Left ventricle myocardium inferior (tissue), 1 donor: ENCODE data around the gene TBRG4. TPM values are rescaled to one million over a fixed set of nuclear protein-coding genes. Genes with fewer than 3 reads are reported as not detected.

Source experiments
- DNase-seq: peaks from one replicate; pipeline ENCODE4 v3.0.0-alpha.2; 2020
- H3K27ac ChIP-seq: fragments of 200-600 bp; replicated peaks from 2 replicates; pipeline ENCODE4 v1.8.0; 2021
- H3K27me3 ChIP-seq: fragments of 200-600 bp; 2 replicates; pipeline ENCODE4 v1.8.0; 2021; ENCODE audit warnings: low read depth
- H3K36me3 ChIP-seq: fragments of 200-600 bp; 2 replicates; pipeline ENCODE4 v1.8.0; 2021
- H3K4me1 ChIP-seq: fragments of 200-600 bp; 2 replicates; pipeline ENCODE4 v1.8.0; 2021
- H3K4me3 ChIP-seq: fragments of 200-600 bp; 2 replicates; pipeline ENCODE4 v1.8.0; 2021; ENCODE audit warnings: mild to moderate bottlenecking, moderate library complexity
- H3K9me3 ChIP-seq: fragments of 200-600 bp; replicated peaks from 2 replicates; pipeline ENCODE4 v1.8.0; 2021
- intact Hi-C: fragments of 100-400 bp; cut with micrococcal nuclease; formaldehyde crosslinking; loops from one replicate; pipeline ENCODE4 v1.11.0; 2022
- total RNA-seq: library from RNA; stranded (reverse); fragmentation: NEBNext Ultra II Directional; extraction: Animal tissue kit (Norgen Biotek cat#: 25700); gene quantifications from one replicate; pipeline ENCODE4 v1.2.1, GENCODE V29; 2021
- TF ChIP-seq, protein P1 (sequence below): fragments of 200-600 bp; IDR thresholded peaks from 2 replicates; pipeline ENCODE4 v1.8.0; 2021; ENCODE audit warnings: antibody characterized with exemption, mild to moderate bottlenecking, borderline replicate concordance
- donor health status: DM: no; HTN: yes; CAD: no; lungs with severe emphysema.

Gene TBRG4
- total RNA-seq, 1 donor from 2014 or later: 79.3 TPM

DNA sequence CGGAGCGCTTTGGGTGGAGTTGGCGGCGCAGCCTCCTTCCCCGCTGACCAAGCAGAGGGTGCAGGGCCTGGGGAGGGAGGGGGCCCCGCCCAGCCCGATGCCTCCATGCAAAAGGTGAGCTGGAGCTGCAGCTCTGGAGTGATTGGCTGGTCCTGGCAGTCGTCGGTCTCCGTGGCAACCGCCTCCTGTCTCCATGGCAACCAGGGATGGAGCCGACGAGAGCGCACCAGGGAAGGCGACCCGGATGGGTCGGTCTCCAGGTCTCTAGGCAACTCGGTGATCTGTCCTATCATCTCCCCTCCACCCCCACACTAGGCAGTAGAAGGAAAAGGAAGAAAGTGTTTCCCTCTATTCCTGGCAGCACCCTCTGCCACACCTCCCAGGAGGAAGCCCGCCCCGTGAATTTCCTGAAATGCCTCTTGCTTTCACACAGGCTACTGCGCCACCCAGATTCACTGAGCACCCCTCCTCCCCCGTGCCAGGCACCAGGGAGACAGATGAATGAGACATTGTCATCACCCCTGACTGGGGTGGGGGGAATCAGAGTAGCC, 22.1 kb downstream of the TBRG4 start:
- DNase-seq: peak; percentile 56
- peaks cover 12% of the 10 kb centered on the region for H3K27me3 ChIP-seq
- intact Hi-C loops: no loop called here
- no peaks in the 10 kb centered on the region for H3K36me3 ChIP-seq
- peaks cover 14% of the 10 kb centered on the region for H3K4me1 ChIP-seq
- peaks cover 6% of the 10 kb centered on the region for H3K9me3 ChIP-seq
- H3K27ac ChIP-seq: peak overlapping the region; percentile 73
- H3K4me3 ChIP-seq: peak overlapping the region; percentile 78
- TF ChIP-seq, protein P1, sequence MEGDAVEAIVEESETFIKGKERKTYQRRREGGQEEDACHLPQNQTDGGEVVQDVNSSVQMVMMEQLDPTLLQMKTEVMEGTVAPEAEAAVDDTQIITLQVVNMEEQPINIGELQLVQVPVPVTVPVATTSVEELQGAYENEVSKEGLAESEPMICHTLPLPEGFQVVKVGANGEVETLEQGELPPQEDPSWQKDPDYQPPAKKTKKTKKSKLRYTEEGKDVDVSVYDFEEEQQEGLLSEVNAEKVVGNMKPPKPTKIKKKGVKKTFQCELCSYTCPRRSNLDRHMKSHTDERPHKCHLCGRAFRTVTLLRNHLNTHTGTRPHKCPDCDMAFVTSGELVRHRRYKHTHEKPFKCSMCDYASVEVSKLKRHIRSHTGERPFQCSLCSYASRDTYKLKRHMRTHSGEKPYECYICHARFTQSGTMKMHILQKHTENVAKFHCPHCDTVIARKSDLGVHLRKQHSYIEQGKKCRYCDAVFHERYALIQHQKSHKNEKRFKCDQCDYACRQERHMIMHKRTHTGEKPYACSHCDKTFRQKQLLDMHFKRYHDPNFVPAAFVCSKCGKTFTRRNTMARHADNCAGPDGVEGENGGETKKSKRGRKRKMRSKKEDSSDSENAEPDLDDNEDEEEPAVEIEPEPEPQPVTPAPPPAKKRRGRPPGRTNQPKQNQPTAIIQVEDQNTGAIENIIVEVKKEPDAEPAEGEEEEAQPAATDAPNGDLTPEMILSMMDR: no peak

GRCh38 chr7:45088821-45089340, 22.6 kb downstream of the TBRG4 start, which contains the start of gene NACAD:
TSS of gene NACAD (minus strand) at chr7:45088969. CDS start at chr7:45088894, 75 bp downstream.
- intact Hi-C loops: no loop called here
- DNase-seq: peak; percentile 53

GRCh38 chr7:45088146-45088701, 23.3 kb downstream of the TBRG4 start:
- Histone ChIP-seq H3K36me3 (no peaks in the 10 kb centered on the region), H3K9me3 (no peaks in the 10 kb centered on the region), H3K4me1 (peaks cover 14% of the 10 kb centered on the region), H3K27ac (peak overlapping the region; percentile 73), H3K27me3 (peaks cover 12% of the 10 kb centered on the region), H3K4me3 (peak overlapping the region; percentile 78)
- intact Hi-C loops: no loop called here
- TF ChIP-seq, protein P1: no peak
- DNase-seq: no peak

More at GRCh38 chr7:45088821-45089340, 22.6 kb downstream of the TBRG4 start, which contains the start of gene NACAD:
- H3K4me1 ChIP-seq: peaks cover 14% of the 10 kb centered on the region
- no peaks in the 10 kb centered on the region for H3K36me3 ChIP-seq
- TF ChIP-seq, protein P1: no peak
- H3K27me3 ChIP-seq: peaks cover 12% of the 10 kb centered on the region
- peak within 1 kb of the TSS; percentile 78 for H3K4me3 ChIP-seq
- peak within 1 kb of the TSS; percentile 73 for H3K27ac ChIP-seq
- H3K9me3 ChIP-seq: peaks cover under 1% of the 10 kb centered on the region

DNA sequence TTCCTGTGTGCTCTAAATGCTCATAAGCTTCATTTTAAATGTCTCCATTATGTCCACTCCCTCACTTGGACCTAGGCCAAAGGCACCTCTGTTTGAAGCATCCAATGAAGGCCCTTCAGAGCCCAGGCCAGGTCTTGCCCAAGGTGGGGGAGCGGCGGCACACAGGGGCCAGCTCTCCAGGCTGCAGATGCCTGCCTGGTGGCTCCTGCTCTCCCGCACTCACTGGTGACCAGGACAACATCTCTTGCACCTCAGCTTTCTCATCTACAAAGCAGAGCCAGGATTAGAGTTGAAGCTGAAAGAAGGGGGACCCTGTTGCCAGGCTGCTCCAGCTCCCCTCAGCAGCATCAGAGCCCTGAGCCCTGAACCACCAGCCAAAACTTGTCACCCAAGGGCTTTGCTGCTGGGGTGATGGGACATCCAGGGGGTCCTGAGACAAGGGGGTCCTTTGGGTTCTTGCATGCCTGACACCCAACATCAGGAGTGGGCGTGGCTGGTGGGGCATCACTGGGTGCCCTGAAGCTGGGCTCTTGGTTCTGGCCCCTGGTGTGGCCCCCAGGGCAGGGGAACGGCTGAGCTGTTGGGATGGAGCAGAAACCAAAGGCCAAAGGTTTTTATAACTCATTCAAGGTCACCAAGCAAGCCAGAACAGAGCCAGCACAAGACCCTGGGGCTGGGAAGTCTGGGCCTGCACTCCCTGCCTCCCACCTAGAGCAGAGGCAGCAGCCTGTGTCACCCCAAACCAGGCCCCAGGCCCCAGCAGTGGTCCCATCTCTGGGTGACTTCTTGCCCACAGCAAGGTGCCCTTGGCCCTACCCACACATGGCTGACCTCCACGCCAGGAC, 24.0 kb downstream of the TBRG4 start:
- Histone ChIP-seq H3K4me3 (peak overlapping the region; percentile 78), H3K36me3 (no peaks in the 10 kb centered on the region), H3K27me3 (peaks cover 12% of the 10 kb centered on the region), H3K27ac (peak overlapping the region; percentile 73), H3K9me3 (no peaks in the 10 kb centered on the region), H3K4me1 (peaks cover 14% of the 10 kb centered on the region)
- intact Hi-C loops: no loop called here
- TF ChIP-seq, protein P1: no peak
- DNase-seq: no peak

DNA sequence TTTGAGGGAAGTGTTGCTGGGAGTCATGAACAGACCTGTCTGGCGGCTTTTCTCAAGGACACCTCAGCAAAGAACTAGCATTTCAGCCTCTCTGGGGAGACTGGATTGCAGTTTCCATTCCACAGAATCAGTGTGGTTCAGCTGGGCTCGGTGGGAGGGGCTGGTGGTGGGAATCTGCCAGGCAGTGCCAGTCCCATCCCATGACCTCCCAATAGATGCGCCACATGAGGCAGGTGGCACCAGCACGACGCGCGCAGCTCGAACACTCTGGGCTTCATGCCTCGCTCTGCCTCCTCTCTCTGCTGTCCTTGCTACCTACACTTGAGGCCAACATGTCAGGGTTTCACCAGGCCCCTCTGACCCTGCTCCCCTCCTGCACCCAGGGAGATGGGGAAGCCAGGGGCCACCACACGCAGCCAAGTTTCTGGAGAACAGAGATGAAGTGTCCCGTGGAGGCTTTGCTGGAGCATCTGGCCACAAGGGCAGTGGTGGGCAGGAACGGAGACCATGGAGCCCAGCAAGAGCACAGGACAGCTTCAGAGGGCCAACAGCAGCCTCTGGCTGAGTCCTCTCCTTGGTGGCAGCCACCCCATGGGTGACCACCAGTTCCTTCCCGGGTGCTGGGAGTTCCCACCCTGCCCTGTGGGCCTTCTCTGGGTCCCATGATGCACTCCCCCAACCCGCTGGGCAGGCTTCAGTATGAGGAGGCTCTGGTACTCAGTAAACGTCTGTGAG, 25.0 kb downstream of the TBRG4 start:
- H3K4me3 ChIP-seq: no peak overlapping the region
- no peaks in the 10 kb centered on the region for H3K9me3 ChIP-seq
- H3K27me3 ChIP-seq: peaks cover 12% of the 10 kb centered on the region
- intact Hi-C loops: no loop called here
- TF ChIP-seq, protein P1: no peak
- H3K27ac ChIP-seq: no peak overlapping the region
- peaks cover 14% of the 10 kb centered on the region for H3K4me1 ChIP-seq
- no peaks in the 10 kb centered on the region for H3K36me3 ChIP-seq
- no peak for DNase-seq
